ENCODE data around the gene SMAD6.
"Not testable (repeated sequence)": the region's sequence is repeated elsewhere in the genome, so short reads cannot be mapped to it uniquely, and the experiment has no call there.

Gene SMAD6

GRCh38 chr15:66828817-66829541, 126.9 kb downstream of the SMAD6 start:
- DNase-seq: not testable (repeated sequence)

GRCh38 chr15:66829551-66830121, 127.6 kb downstream of the SMAD6 start:
- no peak for DNase-seq

GRCh38 chr15:66830358-66830757, 128.3 kb downstream of the SMAD6 start:
- DNase-seq: no peak

GRCh38 chr15:66830823-66831222, 128.8 kb downstream of the SMAD6 start:
- no peak for DNase-seq

GRCh38 chr15:66831289-66831688, 129.3 kb downstream of the SMAD6 start:
- DNase-seq: no peak

GRCh38 chr15:66831801-66832390, 129.9 kb downstream of the SMAD6 start:
- no peak for DNase-seq

All from activated naive CD4-positive, alpha-beta T cell treated with anti-CD3 and anti-CD28 coated beads, Interleukin-2, amount 50 U/mL, for 16 hours (primary cell).